Endothelial cell of umbilical vein (primary cell): Measurements from ENCODE around the gene CROCC2.

Experiments
- POLR2AphosphoS5 ChIP-seq: IDR thresholded peaks from 2 replicates; pipeline ENCODE4 v1.6.1; 2012; ENCODE audit warnings: low read depth, mild to moderate bottlenecking, control low read depth, low read length, moderate library complexity; ENCODE audit not compliant: insufficient read depth
- TF ChIP-seq, protein P1 (sequence below), 2 donors: IDR thresholded peaks; 1 replicate in 1 of 2; 2 replicates in 1 of 2; pipeline ENCODE4 v1.5.1; 2011; ENCODE audit warnings: low read length in 2 of 2, mild to moderate bottlenecking in 2 of 2, moderate library complexity in 2 of 2, control low read depth in 1 of 2, inconsistent platforms in 1 of 2, low read depth in 1 of 2; ENCODE audit not compliant: insufficient read depth in 1 of 2; ENCODE audit errors: extremely low read depth in 1 of 2

DNA sequence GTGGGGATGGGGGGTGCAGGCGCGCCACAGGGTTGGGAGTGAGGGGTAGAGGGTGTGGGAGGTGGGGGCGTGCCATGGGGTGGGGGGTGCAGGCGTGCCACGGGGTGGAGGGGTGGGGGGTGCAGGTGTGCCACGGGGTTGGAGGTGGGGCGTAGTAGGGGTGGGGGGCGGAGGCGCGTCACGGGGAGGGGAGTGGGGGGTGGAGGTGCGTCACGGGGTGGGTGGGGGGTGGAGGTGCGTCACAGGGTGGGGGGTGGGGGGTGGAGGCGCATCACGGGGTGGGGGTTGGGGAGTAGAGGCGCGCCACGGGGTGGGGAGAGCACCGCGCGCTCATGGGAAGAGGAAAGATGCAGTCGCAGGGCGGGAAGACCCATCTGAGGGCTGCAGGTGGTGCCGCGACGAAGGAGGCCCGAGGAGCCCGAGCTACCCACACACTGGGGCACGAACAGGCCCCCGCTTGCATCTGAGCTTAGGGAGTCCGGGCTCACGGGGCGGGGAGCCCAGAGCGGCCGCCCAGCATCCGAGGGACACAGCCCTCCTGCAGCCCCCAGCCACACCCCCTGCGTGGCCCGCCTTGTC, 129.8 kb downstream of the CROCC2 start:
- no peak for TF ChIP-seq POLR2AphosphoS5
- TF ChIP-seq, protein P1, sequence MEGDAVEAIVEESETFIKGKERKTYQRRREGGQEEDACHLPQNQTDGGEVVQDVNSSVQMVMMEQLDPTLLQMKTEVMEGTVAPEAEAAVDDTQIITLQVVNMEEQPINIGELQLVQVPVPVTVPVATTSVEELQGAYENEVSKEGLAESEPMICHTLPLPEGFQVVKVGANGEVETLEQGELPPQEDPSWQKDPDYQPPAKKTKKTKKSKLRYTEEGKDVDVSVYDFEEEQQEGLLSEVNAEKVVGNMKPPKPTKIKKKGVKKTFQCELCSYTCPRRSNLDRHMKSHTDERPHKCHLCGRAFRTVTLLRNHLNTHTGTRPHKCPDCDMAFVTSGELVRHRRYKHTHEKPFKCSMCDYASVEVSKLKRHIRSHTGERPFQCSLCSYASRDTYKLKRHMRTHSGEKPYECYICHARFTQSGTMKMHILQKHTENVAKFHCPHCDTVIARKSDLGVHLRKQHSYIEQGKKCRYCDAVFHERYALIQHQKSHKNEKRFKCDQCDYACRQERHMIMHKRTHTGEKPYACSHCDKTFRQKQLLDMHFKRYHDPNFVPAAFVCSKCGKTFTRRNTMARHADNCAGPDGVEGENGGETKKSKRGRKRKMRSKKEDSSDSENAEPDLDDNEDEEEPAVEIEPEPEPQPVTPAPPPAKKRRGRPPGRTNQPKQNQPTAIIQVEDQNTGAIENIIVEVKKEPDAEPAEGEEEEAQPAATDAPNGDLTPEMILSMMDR (IDR thresholded peaks at IDR 0.05; ENCODE audit: extremely low read depth in 1 of 2, insufficient read depth in 1 of 2, low read depth in 1 of 2, low read length in 2 of 2), result no peak
